Neural progenitor cell (in vitro differentiated cells): ENCODE data around the gene STXBP3.

ENCODE experiments used
- CTCF ChIP-seq: fragments of 200-600 bp; sonication (generic); IDR thresholded peaks from 2 replicates; pipeline ENCODE4 v1.5.1; 2017; ENCODE audit warnings: antibody characterized with exemption, mild to moderate bottlenecking
- EZH2 ChIP-seq: fragments of 200-600 bp; sonication (generic); IDR thresholded peaks from 2 replicates; pipeline ENCODE4 v1.6.1; 2017; ENCODE audit warnings: antibody characterized with exemption, mild to moderate bottlenecking, moderate library complexity

- TF ChIP-seq CTCF, result no peak
- TF ChIP-seq EZH2, result no peak
Measured at GRCh38 chr1:108858230-108858950, 111.9 kb downstream of the STXBP3 start.
